Epidermal melanocyte (primary cell): ENCODE data around the gene MOCOS.

ENCODE experiments used
- DNase-seq: peaks from one replicate; pipeline ENCODE4 v3.0.0; 2011; ENCODE audit warnings: low spot score; ENCODE audit not compliant: insufficient read length

Gene MOCOS

DNA sequence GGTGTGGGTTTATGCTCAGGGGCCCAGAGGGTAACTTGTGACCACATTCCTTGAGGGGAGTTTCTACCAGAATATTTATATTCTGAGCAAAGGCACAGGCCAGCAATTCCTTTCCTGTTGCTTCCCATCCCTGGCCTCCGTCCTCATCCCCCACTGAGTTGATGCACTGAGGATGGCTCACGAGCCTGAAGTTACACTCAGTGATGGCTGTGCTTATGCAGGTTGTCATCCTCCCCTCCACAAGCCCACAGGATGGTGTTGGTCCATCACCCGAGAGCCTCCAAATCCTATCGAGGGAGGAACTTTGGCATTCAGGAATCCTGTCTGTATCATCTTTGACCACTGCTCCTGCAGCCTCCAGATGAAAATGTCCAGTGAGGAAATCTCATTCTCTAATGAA, 81.9 kb downstream of the MOCOS start:
- DNase-seq: no peak

DNA sequence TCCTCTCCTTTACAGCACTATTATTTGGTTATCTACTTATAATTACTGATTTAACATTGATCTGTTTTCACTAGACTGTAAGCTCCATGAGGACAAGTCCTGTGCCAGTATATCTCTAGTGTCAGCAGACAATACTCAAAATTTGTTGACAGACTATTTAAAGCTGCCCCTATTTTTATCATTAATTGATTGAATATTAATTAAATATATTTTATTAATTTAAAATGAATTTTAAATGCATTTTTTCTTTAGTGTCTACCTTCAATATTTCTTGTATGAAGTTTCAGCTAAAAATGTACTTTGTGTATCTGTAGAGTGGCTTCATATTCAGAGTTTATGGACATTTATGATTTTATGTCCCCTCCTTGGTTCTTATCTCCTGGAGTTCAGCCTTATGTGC, 83.9 kb downstream of the MOCOS start:
- no peak for DNase-seq

GRCh38 chr18:36273347-36273746, 86.0 kb downstream of the MOCOS start:
- no peak for DNase-seq

DNA sequence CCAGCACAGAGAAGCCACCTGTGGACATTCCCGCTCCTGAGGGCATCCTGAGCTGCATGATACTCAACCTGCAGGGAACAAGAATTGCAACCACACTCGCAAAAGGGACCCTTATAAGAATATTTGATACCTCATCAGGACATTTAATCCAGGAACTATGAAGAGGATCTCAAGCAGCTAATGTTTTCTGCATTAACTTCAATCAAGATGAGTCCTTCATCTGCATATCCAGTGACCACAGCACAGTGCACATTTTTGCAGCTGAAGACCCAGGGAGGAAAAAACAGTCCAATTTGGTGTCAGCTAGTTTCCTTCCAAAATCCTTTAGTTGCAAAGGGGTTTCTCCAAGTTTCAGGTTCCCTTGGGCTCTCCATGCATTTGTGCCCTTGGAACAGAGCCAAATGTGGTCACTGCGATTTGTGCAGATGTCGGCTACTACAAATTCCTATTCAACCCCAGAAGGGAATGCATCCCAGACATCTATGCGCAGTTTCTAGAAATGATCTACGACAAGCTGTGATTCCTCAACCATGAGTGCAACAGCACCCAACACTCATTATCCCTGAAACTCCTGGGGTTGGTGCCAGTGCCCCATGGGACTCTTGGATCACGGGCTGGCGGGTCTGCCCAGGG, 86.9 kb downstream of the MOCOS start:
- DNase-seq: no peak

DNA sequence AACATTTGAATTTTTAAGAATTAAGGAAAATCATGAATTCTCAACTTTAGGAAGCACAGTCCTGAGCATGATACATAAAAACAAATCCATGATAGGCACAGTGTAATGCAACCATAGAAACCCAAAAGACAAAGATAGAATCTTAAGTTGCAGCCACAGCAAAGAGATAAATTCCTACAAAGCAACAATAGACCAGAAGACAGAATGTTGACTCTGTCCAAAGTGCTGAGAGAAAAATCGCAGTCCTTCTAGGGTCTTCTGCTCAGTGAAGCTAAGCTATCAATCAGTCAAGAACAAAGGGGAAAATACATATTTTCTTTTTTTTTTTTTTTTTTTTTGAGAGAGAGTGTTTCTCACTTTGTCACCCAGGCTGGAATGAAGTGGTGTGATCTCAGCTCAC, 88.3 kb downstream of the MOCOS start:
- no peak for DNase-seq

DNA sequence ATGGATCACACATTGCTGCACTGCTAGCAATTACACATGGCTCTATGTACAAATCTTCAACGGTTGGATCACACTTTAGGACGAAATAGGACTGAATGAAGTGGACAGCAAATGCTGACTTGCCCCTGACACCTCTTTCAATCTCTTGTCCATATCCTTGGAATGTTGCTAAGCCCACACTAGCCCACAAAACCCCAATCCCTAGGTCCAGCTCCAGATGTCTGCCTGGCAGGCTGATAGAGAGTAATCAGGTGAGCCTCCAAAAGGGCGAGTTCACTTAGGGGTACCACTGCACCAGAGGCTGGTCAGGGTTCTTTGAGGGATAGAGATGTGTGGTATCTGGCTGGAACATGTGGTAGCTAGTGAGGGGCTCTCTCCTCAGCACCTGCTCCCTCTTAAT, 91.7 kb downstream of the MOCOS start:
- DNase-seq: no peak

DNA sequence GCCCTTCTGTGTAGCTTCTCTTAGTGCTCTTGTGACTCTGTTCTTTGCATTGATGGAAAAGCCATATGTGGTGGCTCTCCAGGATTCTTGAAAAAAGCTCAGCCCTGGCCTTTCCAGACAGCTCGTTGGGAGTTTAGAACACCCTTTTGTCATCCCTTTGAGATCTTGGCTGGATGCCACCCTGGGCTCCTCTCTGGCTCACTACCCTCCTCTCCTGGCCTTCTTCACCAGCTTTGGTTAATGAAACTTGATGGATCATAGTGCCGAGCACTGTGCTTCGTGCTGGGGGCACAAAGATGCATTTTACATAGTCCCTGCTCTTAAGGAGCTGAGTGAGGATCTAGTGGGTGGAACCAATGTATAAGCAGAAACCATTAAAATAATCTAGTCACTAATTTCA, 94.6 kb downstream of the MOCOS start:
- DNase-seq: no peak

- DNase-seq: no peak
Observed at GRCh38 chr18:36283448-36283847, 96.2 kb downstream of the MOCOS start.

DNA sequence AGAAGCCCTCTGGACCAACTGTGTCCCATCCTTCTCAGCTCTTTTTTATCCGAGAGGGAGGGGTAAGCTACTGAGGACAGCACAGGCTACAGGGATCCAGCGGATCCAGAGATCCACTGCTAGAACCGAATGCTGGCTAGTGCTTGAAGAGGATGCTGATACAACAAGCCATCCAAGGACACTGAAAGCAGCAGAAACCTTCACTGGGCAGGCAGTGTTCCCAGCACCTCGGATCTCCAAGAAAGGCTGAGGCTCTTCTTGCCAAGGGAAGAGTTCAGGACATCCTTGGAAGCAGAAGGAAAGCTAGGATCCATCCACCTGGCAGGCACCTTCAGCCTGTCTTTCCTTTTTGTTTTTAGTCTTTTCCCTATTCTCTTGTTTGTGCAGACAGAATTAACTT, 97.0 kb downstream of the MOCOS start:
- no peak for DNase-seq

GRCh38 chr18:36284671-36285295, 97.5 kb downstream of the MOCOS start:
- DNase-seq: peak; percentile 29

GRCh38 chr18:36287653-36288052, 100.4 kb downstream of the MOCOS start:
- DNase-seq: no peak

- DNase-seq: no peak
Observed at GRCh38 chr18:36288689-36289088, 101.4 kb downstream of the MOCOS start.

- DNase-seq: no peak
Observed at GRCh38 chr18:36294031-36294430, 106.7 kb downstream of the MOCOS start.

- no peak for DNase-seq
Observed at GRCh38 chr18:36295214-36295613, 107.9 kb downstream of the MOCOS start.

DNA sequence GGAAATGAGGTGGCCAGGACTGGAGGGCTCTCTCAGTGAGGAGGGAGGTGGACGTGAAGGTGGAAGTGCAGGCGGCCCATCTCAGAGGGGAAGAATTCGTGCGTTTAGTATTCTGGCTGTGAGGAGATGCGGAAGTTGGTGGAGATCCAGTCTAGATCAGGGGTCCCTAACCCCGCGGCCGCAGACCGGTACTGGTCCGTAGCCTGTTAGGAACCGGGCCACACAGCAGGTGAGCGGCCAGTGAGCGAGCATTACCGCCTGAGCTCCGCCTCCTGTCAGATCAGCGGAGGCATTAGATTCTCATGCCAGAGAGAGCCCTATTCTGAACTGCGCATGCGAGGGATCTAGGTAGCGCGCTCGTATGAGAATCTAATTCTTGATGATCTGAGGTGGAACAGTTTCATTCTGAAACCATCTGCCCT, 108.6 kb downstream of the MOCOS start:
- DNase-seq: no peak

DNA sequence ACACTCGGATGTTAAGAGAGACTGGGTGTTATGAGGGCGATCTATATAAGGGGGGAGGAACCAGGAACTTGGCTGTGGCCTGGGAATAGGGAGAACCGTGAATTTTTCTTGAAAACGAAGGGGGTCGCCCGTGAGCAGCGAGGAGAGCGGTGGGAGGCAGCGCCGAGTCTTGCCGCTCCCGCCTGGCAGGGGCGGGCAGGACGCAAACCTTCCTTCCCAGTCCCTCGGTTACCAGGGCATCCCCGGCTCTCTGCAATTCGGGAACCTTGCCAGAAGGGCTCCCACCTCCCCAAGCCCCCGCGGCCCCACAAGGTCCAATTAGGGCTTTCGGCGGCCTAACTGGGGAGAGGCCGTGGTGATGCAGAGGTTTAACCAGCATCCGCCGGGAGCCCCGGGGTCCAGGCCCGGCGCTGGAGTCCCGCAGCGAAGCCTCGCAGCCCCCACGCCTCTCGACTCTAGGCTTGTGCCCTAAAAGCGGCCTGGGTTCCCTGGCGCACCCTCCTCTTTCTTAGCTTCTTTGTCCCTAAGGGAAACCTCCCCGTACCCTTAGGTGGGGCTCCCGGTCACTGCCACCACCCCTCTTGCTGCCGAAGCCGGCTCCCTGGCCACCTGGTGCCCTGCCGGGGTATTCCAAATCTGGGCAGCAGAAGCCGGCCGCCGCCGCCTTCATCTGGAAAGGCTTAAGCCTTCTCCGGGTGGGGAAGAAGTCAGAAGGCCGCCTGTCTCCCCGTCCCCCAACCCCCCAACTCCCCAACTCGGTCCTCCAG, 109.5 kb downstream of the MOCOS start:
- peak; percentile 56 for DNase-seq

GRCh38 chr18:36297417-36298125, 110.3 kb downstream of the MOCOS start, which contains the start of gene FHOD3:
FHOD3 (plus strand) TSS chr18:36297713; CDS start chr18:36297836, 123 bp downstream.
- peak; percentile 71 for DNase-seq

GRCh38 chr18:36298126-36298741, 110.9 kb downstream of the MOCOS start:
- no peak for DNase-seq

DNA sequence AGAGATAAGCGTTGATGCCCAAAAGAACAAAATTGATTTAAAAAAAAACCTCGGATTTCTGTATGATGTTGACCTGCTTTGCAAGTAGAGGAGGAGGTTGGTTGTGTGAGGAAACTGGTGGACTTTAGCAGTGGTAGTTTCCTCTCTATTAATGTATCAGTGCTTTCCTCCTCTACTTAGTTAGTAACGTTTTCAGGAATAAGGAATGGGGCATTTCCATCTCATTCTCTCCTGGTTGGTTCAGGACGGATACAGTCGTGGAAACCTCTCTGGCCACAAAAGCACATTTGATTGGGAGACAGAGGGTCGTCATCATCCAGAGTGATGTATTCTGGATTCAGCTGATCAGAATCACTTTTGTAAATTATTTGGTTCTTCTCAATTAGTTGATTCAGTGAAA, 111.7 kb downstream of the MOCOS start:
- DNase-seq: no peak

DNA sequence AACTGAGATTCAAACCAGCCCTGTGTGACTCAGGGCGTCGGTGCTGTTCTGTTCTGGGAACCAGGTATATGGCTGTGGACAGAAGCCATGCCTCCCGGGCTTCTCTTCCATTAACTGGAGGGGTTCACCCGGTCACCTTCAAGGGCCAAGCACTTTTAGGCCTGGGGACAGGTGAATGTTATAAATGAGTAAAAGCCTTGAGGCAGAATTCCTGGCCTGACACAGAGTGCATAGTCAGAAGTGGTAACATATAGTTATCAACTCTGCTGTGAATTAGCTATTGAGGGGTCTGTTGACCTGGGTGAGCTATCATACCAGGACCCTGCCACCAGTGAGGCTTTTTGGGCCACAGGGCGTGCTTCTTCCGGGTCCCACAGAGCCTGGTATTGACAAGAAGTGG, 112.9 kb downstream of the MOCOS start:
- DNase-seq: no peak

GRCh38 chr18:36301884-36302283, 114.6 kb downstream of the MOCOS start:
- DNase-seq: no peak
